Caco-2 (cell line): ENCODE data around the gene ATP8B3. TPM values are rescaled to one million over a fixed set of nuclear protein-coding genes. Genes with fewer than 3 reads are reported as not detected.

ENCODE experiments used
- BruUV-seq: library from RNA; stranded (reverse); fragments of 400-500 nt; replicated peaks from 2 replicates; lab custom pipeline; 2021; lab: Mats Ljungman, UMichigan
- CTCF ChIA-PET: fragments of 300-600 bp; sonication (Branson Sonifier 250); formaldehyde crosslinking; loops from one replicate; lab custom pipeline; 2022; ENCODE audit warnings: antibody characterized with exemption; lab: Charles Lee
- POLR2A ChIA-PET: fragments of 300-600 bp; sonication (Branson Sonifier 250); formaldehyde crosslinking; loops from one replicate; lab custom pipeline; 2022; ENCODE audit warnings: antibody characterized with exemption; lab: Charles Lee
- DNase-seq, 2 experiments: peaks; one replicate each; pipeline versions ENCODE4 v3.0.0 to v3.0.0-alpha.2; 2020 to 2022
- H3K27me3 ChIP-seq: replicated peaks from 2 replicates; pipeline ENCODE4 v1.6.0; 2011; ENCODE audit warnings: low read length; ENCODE audit not compliant: control insufficient read depth, insufficient read depth
- H3K36me3 ChIP-seq: 2 replicates; pipeline ENCODE4 v1.5.1; 2011; ENCODE audit warnings: low read length; ENCODE audit not compliant: control insufficient read depth, insufficient read depth
- H3K4me1 ChIP-seq: fragments of 250-450 bp; sonication (Bioruptor Pico); 2 replicates; pipeline ENCODE4 v1.5.1; 2020; ENCODE audit warnings: mild to moderate bottlenecking
- H3K4me3 ChIP-seq: 2 replicates; pipeline ENCODE4 v1.5.1; 2011; ENCODE audit warnings: low read depth, mild to moderate bottlenecking, control low read depth, low read length
- H3K9me3 ChIP-seq: fragments of 250-450 bp; sonication (Bioruptor Pico); 2 replicates; pipeline ENCODE4 v1.5.1; 2020; ENCODE audit warnings: mild to moderate bottlenecking, moderate library complexity
- H3K27ac Mint-ChIP-seq: one replicate; pipeline ENCODE4 v1.8.0; 2022; ENCODE audit warnings: mixed read lengths; ENCODE audit not compliant: unreplicated experiment
- H3K27me3 Mint-ChIP-seq: one replicate; pipeline ENCODE4 v1.8.0; 2022; ENCODE audit warnings: mixed read lengths; ENCODE audit not compliant: insufficient read depth, unreplicated experiment
- H3K36me3 Mint-ChIP-seq: one replicate; pipeline ENCODE4 v1.8.0; 2022; ENCODE audit warnings: mild to moderate bottlenecking, mixed read lengths; ENCODE audit not compliant: insufficient read depth, unreplicated experiment
- H3K4me1 Mint-ChIP-seq: one replicate; pipeline ENCODE4 v1.8.0; 2022; ENCODE audit warnings: low read depth, mixed read lengths; ENCODE audit not compliant: unreplicated experiment
- H3K4me3 Mint-ChIP-seq: one replicate; pipeline ENCODE4 v1.8.0; 2022; ENCODE audit warnings: mild to moderate bottlenecking, moderate library complexity, mixed read lengths; ENCODE audit not compliant: unreplicated experiment
- H3K9me3 Mint-ChIP-seq: one replicate; pipeline ENCODE4 v1.8.0; 2022; ENCODE audit warnings: mixed read lengths; ENCODE audit not compliant: unreplicated experiment
- CTCF ChIP-seq, 2 experiments: fragments of 200-600 bp in 1 of 2; IDR thresholded peaks; 1 replicate in 1 of 2; 2 replicates in 1 of 2; pipeline versions ENCODE4 v1.5.1 to v1.8.0; 2011 to 2022; ENCODE audit warnings: antibody characterized with exemption in 1 of 2, control low read depth in 1 of 2, inconsistent platforms in 1 of 2, low read depth in 1 of 2, low read length in 1 of 2, mild to moderate bottlenecking in 1 of 2, moderate library complexity in 1 of 2; ENCODE audit not compliant: insufficient read depth in 1 of 2, severe bottlenecking in 1 of 2, unreplicated experiment in 1 of 2
- intact Hi-C: fragments of 100-400 bp; cut with micrococcal nuclease; formaldehyde crosslinking; loops from one replicate; pipeline ENCODE4 v1.10.0; 2022; ENCODE audit not compliant: unreplicated experiment
- total RNA-seq: library from RNA; stranded (reverse); gene quantifications from 2 replicates; pipeline ENCODE4 v1.2.3, GENCODE V29; 2022

The ATP8B3 gene
- total RNA-seq, 1 experiment from 2014 or later = 0.45 TPM

GRCh38 chr19:1770866-1771576 is 41.1 kb downstream of the ATP8B3 start:
- H3K27me3 Mint-ChIP-seq = peaks cover 10% of the 10 kb centered on the region
- no peak overlapping the region for H3K4me3 Mint-ChIP-seq
- H3K36me3 Mint-ChIP-seq = no peaks in the 10 kb centered on the region
- ChIA-PET CTCF (interaction anchor here (1.0 kb wide), 1 partner anchor 98 kb away, joined by 3 read pairs; no protein-coding TSS in a partner anchor), POLR2A (no interaction called here)
- peaks cover 13% of the 10 kb centered on the region for H3K9me3 Mint-ChIP-seq
- no TSS peak for BruUV-seq
- no peaks in the 10 kb centered on the region; the same call in 1 of the 2 replicates for H3K27me3 ChIP-seq
- no peaks in the 10 kb centered on the region for H3K4me1 Mint-ChIP-seq
- intact Hi-C loops = no loop called here
- no peaks in the 10 kb centered on the region for H3K4me1 ChIP-seq
- no peak overlapping the region for H3K27ac Mint-ChIP-seq
- peaks cover 11% of the 10 kb centered on the region for H3K9me3 ChIP-seq
- no peaks in the 10 kb centered on the region for H3K36me3 ChIP-seq
- no peak for TF ChIP-seq CTCF (IDR thresholded peaks at IDR 0.05; ENCODE audit: insufficient read depth in 1 of 2, low read depth in 1 of 2, low read length in 1 of 2, severe bottlenecking in 1 of 2, unreplicated experiment in 1 of 2)
- DNase-seq = no peak
- H3K4me3 ChIP-seq = no peak overlapping the region

GRCh38 chr19:1769645-1769985 is 42.5 kb downstream of the ATP8B3 start:
- Mint-ChIP-seq H3K4me1 (no peaks in the 10 kb centered on the region), H3K9me3 (peaks cover 13% of the 10 kb centered on the region), H3K4me3 (no peak overlapping the region), H3K27ac (no peak overlapping the region), H3K27me3 (peaks cover 14% of the 10 kb centered on the region), H3K36me3 (no peaks in the 10 kb centered on the region)
- Histone ChIP-seq H3K4me1 (no peaks in the 10 kb centered on the region), H3K9me3 (peaks cover 11% of the 10 kb centered on the region), H3K27me3 (no peaks in the 10 kb centered on the region; the same call in 1 of the 2 replicates), H3K36me3 (no peaks in the 10 kb centered on the region), H3K4me3 (no peak overlapping the region)
- ChIA-PET CTCF (interaction anchor here (1.1 kb wide), 1 partner anchor 96 kb away, joined by 3 read pairs; no protein-coding TSS in a partner anchor), POLR2A (no interaction called here)
- intact Hi-C loops = no loop called here
- no TSS peak for BruUV-seq
- no peak for DNase-seq
- no peak for TF ChIP-seq CTCF (IDR thresholded peaks at IDR 0.05; ENCODE audit: insufficient read depth in 1 of 2, low read depth in 1 of 2, low read length in 1 of 2, severe bottlenecking in 1 of 2, unreplicated experiment in 1 of 2)

- ChIA-PET CTCF (interaction anchor here (1.1 kb wide), 1 partner anchor 95 kb away, joined by 3 read pairs; no protein-coding TSS in a partner anchor), POLR2A (no interaction called here)
- H3K4me3 Mint-ChIP-seq = no peak overlapping the region
- no peaks in the 10 kb centered on the region for H3K4me1 ChIP-seq
- no peaks in the 10 kb centered on the region for H3K36me3 ChIP-seq
- TF ChIP-seq CTCF (IDR thresholded peaks at IDR 0.05; ENCODE audit: insufficient read depth in 1 of 2, low read depth in 1 of 2, low read length in 1 of 2, severe bottlenecking in 1 of 2, unreplicated experiment in 1 of 2) = no peak
- BruUV-seq = no TSS peak
- H3K27me3 Mint-ChIP-seq = peaks cover 12% of the 10 kb centered on the region
- DNase-seq = no peak
- no peak overlapping the region for H3K27ac Mint-ChIP-seq
- peaks cover 13% of the 10 kb centered on the region for H3K9me3 Mint-ChIP-seq
- no peaks in the 10 kb centered on the region for H3K36me3 Mint-ChIP-seq
- H3K4me1 Mint-ChIP-seq = no peaks in the 10 kb centered on the region
- intact Hi-C loops = no loop called here
- no peaks in the 10 kb centered on the region; the same call in 1 of the 2 replicates for H3K27me3 ChIP-seq
- H3K4me3 ChIP-seq = no peak overlapping the region
- H3K9me3 ChIP-seq = peaks cover 11% of the 10 kb centered on the region
These were observed 43.0 kb downstream of the ATP8B3 start for GRCh38 chr19:1768918-1769644.
